Chondrocyte (in vitro differentiated cells): ENCODE data around the gene NRROS. TPM values are rescaled to one million over a fixed set of nuclear protein-coding genes. Genes with fewer than 3 reads are reported as not detected.
A peak's percentile ranks its signal among the peaks of the same experiment; 100 is the strongest.

Experiments
- DNase-seq: peaks from one replicate; pipeline ENCODE4 v3.0.0; 2021; ENCODE audit warnings: mixed read lengths, low spot score
- H3K27ac Mint-ChIP-seq: one replicate; pipeline ENCODE4 v1.8.0; 2021; ENCODE audit warnings: mild to moderate bottlenecking, moderate library complexity, mixed read lengths; ENCODE audit not compliant: unreplicated experiment
- H3K27me3 Mint-ChIP-seq: 2 replicates; pipeline ENCODE4 v1.8.0; 2021; ENCODE audit warnings: low read depth, mixed read lengths
- H3K36me3 Mint-ChIP-seq: 2 replicates; pipeline ENCODE4 v1.8.0; 2021; ENCODE audit warnings: low read depth, mixed read lengths
- H3K4me1 Mint-ChIP-seq: 2 replicates; pipeline ENCODE4 v1.8.0; 2021; ENCODE audit warnings: low read depth, mild to moderate bottlenecking, mixed read lengths
- H3K4me3 Mint-ChIP-seq: one replicate; pipeline ENCODE4 v1.8.0; 2021; ENCODE audit warnings: mild to moderate bottlenecking, moderate library complexity, mixed read lengths; ENCODE audit not compliant: unreplicated experiment
- H3K9me3 Mint-ChIP-seq: 2 replicates; pipeline ENCODE4 v1.8.0; 2021; ENCODE audit warnings: low read depth, mixed read lengths
- CTCF ChIP-seq: fragments of 200-600 bp; sonication (generic); IDR thresholded peaks from 2 replicates; pipeline ENCODE4 v1.5.0; 2021; ENCODE audit warnings: antibody characterized with exemption, mild to moderate bottlenecking, moderate library complexity
- total RNA-seq: library from RNA; stranded (reverse); gene quantifications from 3 replicates; pipeline ENCODE4 v1.2.1, GENCODE V29; 2021

Gene NRROS
- total RNA-seq, 1 donor from 2014 or later, result 0.50 TPM

DNA sequence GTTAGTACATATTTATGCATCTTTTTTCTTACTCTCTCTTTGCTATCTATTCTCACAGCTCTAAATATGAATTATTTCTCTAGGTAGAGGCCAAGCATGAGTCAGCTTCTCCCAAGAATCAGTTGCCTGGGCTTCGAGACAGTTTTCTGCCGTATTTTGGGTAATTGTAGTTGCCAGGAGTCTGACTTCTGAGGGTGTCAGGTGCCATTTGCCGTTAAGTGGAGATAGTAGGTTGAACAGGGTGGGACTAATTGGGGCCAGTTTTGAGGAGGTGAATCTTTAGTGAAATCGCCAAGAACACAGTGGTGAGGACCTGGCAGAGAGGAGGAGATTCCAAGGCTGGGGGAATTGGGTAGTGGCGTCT lies 7.8 kb upstream of the NRROS start:
- DNase-seq, result no peak

DNA sequence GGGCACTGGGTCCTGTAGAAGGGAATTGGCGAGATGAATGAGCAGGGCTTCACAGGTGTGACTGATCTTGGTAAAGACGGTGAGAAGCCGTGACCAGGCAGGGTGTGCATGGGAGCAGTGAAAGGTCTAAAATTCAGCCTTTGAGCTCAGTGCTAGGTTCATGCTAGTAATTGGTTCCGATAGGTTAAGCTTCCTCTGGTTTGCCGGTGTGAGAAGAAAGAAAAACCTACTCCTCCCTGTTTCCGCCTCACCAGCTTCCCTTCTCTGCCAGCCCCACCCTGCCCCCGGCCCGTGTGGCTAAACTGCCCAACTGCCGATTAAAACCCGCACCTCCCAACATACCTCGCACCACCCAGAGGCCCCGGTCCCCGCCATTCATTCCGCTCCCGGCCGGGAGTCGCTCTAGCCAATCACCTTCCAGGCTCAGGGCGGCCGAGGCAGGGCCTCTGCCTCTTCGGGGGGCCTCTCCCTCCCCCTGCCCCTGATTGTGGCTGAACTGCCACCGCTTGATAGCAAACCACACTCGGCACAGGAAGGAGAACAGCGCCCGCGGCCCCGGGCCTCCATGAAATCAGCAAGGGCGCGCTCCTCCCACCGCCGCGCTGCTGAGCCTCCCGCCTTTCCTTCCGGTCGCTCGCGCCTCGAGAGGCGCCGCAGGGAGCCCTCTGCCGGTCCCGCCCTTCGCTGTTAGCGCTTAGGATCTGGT lies 7.3 kb upstream of the NRROS start:
- Mint-ChIP-seq H3K27me3 (peaks cover 4% of the 10 kb centered on the region), H3K4me1 (peaks cover 12% of the 10 kb centered on the region), H3K36me3 (peaks cover 1% of the 10 kb centered on the region), H3K9me3 (no peaks in the 10 kb centered on the region), H3K4me3 (peak overlapping the region; percentile 84), H3K27ac (peak overlapping the region; percentile 82)
- DNase-seq, result no peak
- TF ChIP-seq CTCF, result peak; percentile 60

More for the DNA sequence above, 7.8 kb upstream of the NRROS start:
- H3K36me3 Mint-ChIP-seq, result peaks cover 1% of the 10 kb centered on the region
- peaks cover 4% of the 10 kb centered on the region for H3K27me3 Mint-ChIP-seq
- no peaks in the 10 kb centered on the region for H3K9me3 Mint-ChIP-seq
- H3K4me3 Mint-ChIP-seq, result peak overlapping the region; percentile 84
- no peak for TF ChIP-seq CTCF
- H3K4me1 Mint-ChIP-seq, result peaks cover 12% of the 10 kb centered on the region
- peak overlapping the region; percentile 82 for H3K27ac Mint-ChIP-seq

DNA sequence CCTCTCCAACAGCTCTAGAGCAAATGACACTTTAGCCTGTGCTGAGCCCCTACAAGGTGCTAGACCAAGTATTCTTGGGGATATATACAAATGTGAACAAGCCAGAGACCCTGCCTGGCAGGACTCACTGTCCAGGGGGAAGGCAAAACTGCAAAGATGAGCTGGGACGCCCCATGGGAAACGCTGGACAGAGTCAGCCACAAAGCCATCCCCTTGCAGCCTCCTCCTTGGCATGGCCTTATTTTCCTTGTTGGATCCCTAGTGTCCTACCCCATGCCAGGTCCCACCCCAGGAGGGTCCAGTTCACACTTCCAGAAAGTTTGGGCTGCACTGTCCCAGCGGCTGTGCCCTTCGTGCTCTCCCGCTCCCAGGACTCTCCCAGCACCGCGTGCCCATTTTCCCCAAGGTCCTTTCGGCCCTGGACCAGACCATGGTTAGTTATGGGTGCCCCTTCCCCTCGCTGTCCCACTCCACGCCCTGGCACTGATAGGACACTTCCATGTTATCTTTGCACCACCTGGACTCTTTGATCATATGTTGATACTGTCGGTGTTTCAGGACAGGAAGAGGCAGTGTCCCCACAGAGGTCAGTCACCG lies 5.8 kb upstream of the NRROS start:
- no peak for TF ChIP-seq CTCF
- Mint-ChIP-seq H3K4me3 (peak overlapping the region; percentile 84), H3K36me3 (peaks cover 5% of the 10 kb centered on the region), H3K4me1 (peaks cover 12% of the 10 kb centered on the region), H3K27me3 (peaks cover 12% of the 10 kb centered on the region), H3K27ac (no peak overlapping the region), H3K9me3 (no peaks in the 10 kb centered on the region)
- no peak for DNase-seq

GRCh38 chr3:196634224-196634623 lies 5.3 kb upstream of the NRROS start:
- no peak overlapping the region for H3K27ac Mint-ChIP-seq
- peaks cover 18% of the 10 kb centered on the region for H3K27me3 Mint-ChIP-seq
- no peaks in the 10 kb centered on the region for H3K9me3 Mint-ChIP-seq
- no peak overlapping the region for H3K4me3 Mint-ChIP-seq
- no peak for DNase-seq
- peaks cover 13% of the 10 kb centered on the region for H3K4me1 Mint-ChIP-seq
- TF ChIP-seq CTCF, result no peak
- H3K36me3 Mint-ChIP-seq, result peaks cover 5% of the 10 kb centered on the region

- peaks cover 17% of the 10 kb centered on the region for H3K4me1 Mint-ChIP-seq
Measured at GRCh38 chr3:196634829-196635228, 4.7 kb upstream of the NRROS start.

More at GRCh38 chr3:196634829-196635228, 4.7 kb upstream of the NRROS start:
- Mint-ChIP-seq H3K9me3 (no peaks in the 10 kb centered on the region), H3K27ac (no peak overlapping the region), H3K4me3 (no peak overlapping the region), H3K36me3 (peaks cover 5% of the 10 kb centered on the region), H3K27me3 (peaks cover 18% of the 10 kb centered on the region)
- no peak for TF ChIP-seq CTCF
- peak; percentile 58 for DNase-seq
